Gastroesophageal sphincter (tissue), 3 donors: ENCODE measurements around the gene RPLP2.

Experiments used
- CTCF ChIP-seq, 4 experiments: fragments of 200-600 bp in 2 of 4; fragments of 450-650 bp in 2 of 4; sonication (generic) in 1 of 4; IDR thresholded peaks; one replicate each; pipeline ENCODE4 v1.5.1; 2017 to 2019; ENCODE audit warnings: antibody characterized with exemption in 4 of 4, mild to moderate bottlenecking in 2 of 4, moderate library complexity in 2 of 4
- EP300 ChIP-seq: sonication (generic); formaldehyde crosslinking; IDR thresholded peaks from one replicate; pipeline ENCODE4 v1.6.1; 2017; ENCODE audit warnings: antibody characterized with exemption, mild to moderate bottlenecking
- POLR2AphosphoS5 ChIP-seq: sonication (generic); formaldehyde crosslinking; IDR thresholded peaks from one replicate; pipeline ENCODE4 v1.6.1; 2017; ENCODE audit warnings: antibody characterized with exemption

GRCh38 chr11:862081-862661, 52.4 kb downstream of the RPLP2 start:
- no peak for TF ChIP-seq CTCF (IDR thresholded peaks at IDR 0.05)
- no peak for TF ChIP-seq POLR2AphosphoS5
- no peak for TF ChIP-seq EP300
